Hepatocyte (in vitro differentiated cells): ENCODE data around the gene MC1R.

Experiments used
- CTCF ChIP-seq: fragments of 200-600 bp; sonication (generic); IDR thresholded peaks from 2 replicates; pipeline ENCODE4 v1.5.1; 2016; ENCODE audit warnings: antibody characterized with exemption, mild to moderate bottlenecking; ENCODE audit not compliant: poor library complexity
- EZH2 ChIP-seq: fragments of 200-600 bp; sonication (generic); IDR thresholded peaks from 2 replicates; pipeline ENCODE4 v1.6.1; 2016; ENCODE audit warnings: antibody characterized with exemption, mild to moderate bottlenecking, borderline replicate concordance

GRCh38 chr16:89900885-89901284 lies 17.8 kb upstream of the MC1R start:
- TF ChIP-seq CTCF (no peak), EZH2 (no peak)
